Measurements from ENCODE around the gene SYCE3.

DNA sequence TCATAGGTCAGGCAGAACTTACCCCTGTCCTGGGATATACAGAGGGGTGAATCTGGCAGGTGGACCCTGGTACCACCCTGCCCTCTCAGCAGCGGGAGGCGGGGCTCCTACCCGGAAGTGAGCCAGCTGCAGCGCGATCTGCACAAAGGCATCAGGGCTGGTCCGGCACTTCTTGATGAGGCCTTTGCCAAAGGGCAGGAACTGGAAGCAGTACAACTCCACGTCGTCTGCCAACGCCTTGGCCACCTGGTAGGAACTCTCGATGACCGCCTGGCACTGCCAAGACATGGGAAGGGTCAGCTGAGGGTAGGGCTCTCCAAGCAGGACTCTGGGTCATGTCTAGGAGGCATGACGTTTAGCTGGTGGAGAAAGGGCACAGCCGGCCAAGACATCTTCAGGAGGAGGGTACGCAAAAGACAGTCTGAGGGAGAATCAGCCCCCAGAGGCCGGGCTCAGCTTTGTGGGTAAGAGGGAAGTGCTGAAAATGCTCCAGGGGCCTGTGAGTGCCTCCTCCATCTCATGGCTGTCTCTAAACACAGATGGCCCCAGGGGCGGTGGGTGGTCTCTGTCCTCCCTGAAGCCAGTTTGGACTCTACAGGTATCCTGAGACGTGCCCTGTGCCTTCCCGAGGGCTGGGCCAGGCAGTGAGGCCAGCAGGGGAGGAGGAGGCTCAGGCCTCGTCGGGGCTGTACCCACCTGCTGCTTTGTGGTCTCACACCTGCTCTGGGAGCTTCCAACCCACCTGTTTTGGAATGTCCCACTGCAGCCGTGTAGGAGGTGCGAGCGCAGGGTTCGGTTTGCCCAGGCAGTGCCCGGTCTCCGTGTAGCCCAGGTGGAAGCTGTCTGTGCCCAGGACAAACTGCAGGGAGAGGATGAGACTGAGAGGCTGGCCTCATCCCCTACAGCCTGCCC, 8.8 kb upstream of the SYCE3 start:
- TF ChIP-seq, protein P1, sequence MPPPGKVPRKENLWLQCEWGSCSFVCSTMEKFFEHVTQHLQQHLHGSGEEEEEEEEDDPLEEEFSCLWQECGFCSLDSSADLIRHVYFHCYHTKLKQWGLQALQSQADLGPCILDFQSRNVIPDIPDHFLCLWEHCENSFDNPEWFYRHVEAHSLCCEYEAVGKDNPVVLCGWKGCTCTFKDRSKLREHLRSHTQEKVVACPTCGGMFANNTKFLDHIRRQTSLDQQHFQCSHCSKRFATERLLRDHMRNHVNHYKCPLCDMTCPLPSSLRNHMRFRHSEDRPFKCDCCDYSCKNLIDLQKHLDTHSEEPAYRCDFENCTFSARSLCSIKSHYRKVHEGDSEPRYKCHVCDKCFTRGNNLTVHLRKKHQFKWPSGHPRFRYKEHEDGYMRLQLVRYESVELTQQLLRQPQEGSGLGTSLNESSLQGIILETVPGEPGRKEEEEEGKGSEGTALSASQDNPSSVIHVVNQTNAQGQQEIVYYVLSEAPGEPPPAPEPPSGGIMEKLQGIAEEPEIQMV (tag; conservative IDR thresholded peaks at IDR 0.05; ENCODE audit: low read depth): no peak
- TF ChIP-seq EZH2 (IDR thresholded peaks at IDR 0.05; ENCODE audit: borderline replicate concordance, low read depth, low read length): no peak
- no peak for TF ChIP-seq ZNF431 (CRISPR knock-in tag; IDR thresholded peaks at IDR 0.05)
- TF ChIP-seq CTCF (IDR thresholded peaks at IDR 0.05 in 2 of 3, conservative IDR thresholded peaks at IDR 0.05 in 1 of 3; ENCODE audit: insufficient read depth in 2 of 3, low read depth in 1 of 3, low read length in 3 of 3): no peak
- no peak for TF ChIP-seq ZBTB9 (CRISPR knock-in tag; IDR thresholded peaks at IDR 0.05)
- TF ChIP-seq HCFC1 (IDR thresholded peaks at IDR 0.05; ENCODE audit: low read depth, low read length): no peak
- TF ChIP-seq AFF4 (CRISPR knock-in tag; IDR thresholded peaks at IDR 0.05): no peak
- no peak for TF ChIP-seq ATF6 (CRISPR knock-in tag; IDR thresholded peaks at IDR 0.05)

Data from K562 (cell line).